ENCODE results near the gene TMEM92.

DNA sequence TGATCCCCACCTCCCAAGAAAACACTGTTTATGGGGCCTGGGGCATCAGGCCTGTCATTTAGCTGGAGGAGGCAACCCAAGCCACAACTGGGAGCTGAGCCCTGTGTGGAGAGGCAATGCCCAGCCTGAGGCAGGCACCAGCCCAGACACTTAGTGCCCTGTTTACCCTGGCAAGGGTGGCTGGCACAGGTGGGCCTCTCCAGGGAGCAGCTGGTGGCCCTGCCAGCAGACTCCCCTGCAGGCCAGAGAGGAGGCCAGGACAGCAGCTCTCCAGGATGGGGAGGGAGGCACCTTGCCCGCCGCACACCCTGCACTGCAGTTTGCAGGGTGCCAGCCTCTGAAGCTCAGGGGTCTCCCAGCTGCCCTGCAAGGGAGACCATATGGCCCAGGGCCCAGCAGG is 9.1 kb upstream of the TMEM92 start:
- TF ChIP-seq GATA2 (IDR thresholded peaks at IDR 0.05; ENCODE audit: low read depth, low read length) (no peak), GATA3 (IDR thresholded peaks at IDR 0.05; ENCODE audit: low read depth, low read length) (no peak)

Measured in SH-SY5Y (cell line).